AG09309 (cell line): ENCODE data around the gene SEMA3F.
A peak's percentile ranks its signal among the peaks of the same experiment; 100 is the strongest.

Experiments
- DNase-seq: peaks from one replicate; pipeline ENCODE4 v3.0.0-alpha.2; 2010; ENCODE audit warnings: low read depth
- H3K4me3 ChIP-seq: 2 replicates; pipeline ENCODE4 v1.5.1; 2011; ENCODE audit warnings: mild to moderate bottlenecking, low read depth, low read length, moderate library complexity; ENCODE audit not compliant: control insufficient read depth
- TF ChIP-seq, protein P1 (sequence below): IDR thresholded peaks from 2 replicates; pipeline ENCODE4 v1.5.1; 2011; ENCODE audit warnings: mild to moderate bottlenecking, low read depth, low read length, inconsistent platforms; ENCODE audit not compliant: insufficient read depth, control insufficient read depth; ENCODE audit errors: missing control alignments

Gene SEMA3F

DNA sequence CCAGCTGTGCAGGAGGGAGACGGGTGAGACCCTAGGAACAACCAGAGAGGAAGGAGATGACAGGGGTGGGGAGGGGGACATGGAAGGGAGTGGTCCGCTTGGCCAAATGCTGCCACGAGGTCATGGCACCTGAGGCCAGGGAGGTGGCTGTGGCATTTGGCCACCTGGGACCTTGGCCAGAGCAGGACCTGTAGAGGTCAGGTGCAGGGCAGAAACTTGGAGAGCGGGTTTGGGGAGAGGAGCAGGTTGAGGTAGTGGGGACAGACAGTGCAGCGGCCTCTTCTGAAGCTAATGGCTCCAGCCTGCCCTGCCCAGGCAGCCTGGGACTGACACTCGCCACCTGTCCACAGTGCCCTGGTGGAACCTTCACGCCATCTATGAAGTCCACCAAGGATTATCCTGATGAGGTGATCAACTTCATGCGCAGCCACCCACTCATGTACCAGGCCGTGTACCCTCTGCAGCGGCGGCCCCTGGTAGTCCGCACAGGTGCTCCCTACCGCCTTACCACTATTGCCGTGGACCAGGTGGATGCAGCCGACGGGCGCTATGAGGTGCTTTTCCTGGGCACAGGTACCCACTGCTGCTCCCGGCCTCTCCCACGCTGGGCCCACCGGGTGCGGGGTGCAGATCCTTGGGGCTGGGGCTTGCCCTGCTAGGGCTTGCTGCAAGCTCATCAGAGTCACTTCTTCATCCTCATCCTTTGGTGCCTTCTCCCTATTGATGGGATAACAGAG lies 29.3 kb downstream of the SEMA3F start:
- no peak for DNase-seq
- H3K4me3 ChIP-seq = no peak overlapping the region
- TF ChIP-seq, protein P1, sequence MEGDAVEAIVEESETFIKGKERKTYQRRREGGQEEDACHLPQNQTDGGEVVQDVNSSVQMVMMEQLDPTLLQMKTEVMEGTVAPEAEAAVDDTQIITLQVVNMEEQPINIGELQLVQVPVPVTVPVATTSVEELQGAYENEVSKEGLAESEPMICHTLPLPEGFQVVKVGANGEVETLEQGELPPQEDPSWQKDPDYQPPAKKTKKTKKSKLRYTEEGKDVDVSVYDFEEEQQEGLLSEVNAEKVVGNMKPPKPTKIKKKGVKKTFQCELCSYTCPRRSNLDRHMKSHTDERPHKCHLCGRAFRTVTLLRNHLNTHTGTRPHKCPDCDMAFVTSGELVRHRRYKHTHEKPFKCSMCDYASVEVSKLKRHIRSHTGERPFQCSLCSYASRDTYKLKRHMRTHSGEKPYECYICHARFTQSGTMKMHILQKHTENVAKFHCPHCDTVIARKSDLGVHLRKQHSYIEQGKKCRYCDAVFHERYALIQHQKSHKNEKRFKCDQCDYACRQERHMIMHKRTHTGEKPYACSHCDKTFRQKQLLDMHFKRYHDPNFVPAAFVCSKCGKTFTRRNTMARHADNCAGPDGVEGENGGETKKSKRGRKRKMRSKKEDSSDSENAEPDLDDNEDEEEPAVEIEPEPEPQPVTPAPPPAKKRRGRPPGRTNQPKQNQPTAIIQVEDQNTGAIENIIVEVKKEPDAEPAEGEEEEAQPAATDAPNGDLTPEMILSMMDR = no peak

DNA sequence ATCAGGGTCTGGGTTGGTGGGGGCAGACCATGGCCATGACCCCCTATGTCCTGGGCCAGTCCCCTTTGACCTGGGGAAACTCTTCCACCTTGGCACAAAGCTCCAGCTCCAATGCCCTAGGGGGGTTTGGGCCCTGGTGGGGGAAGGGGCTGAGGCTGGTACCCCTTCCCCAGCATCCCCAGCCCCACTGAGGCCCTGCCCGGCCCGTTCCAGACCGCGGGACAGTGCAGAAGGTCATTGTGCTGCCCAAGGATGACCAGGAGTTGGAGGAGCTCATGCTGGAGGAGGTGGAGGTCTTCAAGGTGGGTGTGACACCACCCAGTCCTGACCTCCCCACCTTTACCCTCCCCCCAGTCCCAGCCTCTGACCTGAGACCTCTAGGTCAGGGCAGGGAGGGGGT lies 30.1 kb downstream of the SEMA3F start:
- H3K4me3 ChIP-seq = no peak overlapping the region
- DNase-seq = no peak
- TF ChIP-seq, protein P1 = no peak

DNA sequence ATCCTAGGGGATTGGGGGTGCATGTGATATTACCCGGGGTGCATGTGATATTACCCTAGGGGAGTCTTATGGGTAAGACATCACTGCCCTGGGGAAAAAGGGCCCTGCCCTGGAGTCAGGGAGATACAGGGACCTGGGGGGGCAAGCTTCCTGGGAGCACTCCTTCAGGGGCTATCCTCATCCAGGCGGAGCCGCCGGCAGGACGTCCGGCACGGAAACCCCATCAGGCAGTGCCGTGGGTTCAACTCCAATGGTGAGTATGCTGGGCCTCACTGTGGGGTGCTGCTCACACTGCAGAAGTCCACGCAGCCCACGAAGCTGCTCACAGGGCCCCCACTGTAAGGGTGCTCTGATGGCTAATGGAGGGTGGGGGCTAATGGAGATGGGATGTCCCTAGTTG lies 31.0 kb downstream of the SEMA3F start:
- no peak for DNase-seq
- no peak overlapping the region for H3K4me3 ChIP-seq
- TF ChIP-seq, protein P1 = no peak

DNA sequence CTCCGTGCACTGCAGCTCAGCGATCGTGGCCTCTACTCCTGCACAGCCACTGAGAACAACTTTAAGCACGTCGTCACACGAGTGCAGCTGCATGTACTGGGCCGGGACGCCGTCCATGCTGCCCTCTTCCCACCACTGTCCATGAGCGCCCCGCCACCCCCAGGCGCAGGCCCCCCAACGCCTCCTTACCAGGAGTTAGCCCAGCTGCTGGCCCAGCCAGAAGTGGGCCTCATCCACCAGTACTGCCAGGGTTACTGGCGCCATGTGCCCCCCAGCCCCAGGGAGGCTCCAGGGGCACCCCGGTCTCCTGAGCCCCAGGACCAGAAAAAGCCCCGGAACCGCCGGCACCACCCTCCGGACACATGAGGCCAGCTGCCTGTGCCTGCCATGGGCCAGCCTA lies 32.6 kb downstream of the SEMA3F start:
- no peak for DNase-seq
- TF ChIP-seq, protein P1 = no peak
- H3K4me3 ChIP-seq = no peak overlapping the region

DNA sequence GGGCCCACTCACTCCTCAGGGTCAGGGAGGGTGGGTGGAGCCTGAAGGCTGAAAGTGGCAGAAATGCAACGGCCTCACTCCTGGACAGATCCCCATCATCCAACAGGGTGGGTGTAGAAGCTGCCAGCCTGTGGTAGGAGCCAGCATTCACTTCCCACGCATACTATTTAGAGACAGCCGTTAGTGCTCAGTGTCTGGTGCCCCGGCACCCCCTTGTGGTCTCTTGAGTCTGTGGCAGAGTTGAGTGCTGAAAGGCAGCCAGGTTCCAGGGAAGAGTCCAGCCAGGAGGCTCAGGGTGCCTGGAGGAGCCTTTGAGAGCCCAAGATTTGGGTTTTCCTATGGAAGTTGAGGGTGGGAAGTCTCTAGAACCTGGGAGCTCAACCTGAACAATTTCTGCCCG lies 34.1 kb downstream of the SEMA3F start:
- no peak overlapping the region for H3K4me3 ChIP-seq
- TF ChIP-seq, protein P1 = peak; percentile 95
- peak; percentile 55 for DNase-seq

DNA sequence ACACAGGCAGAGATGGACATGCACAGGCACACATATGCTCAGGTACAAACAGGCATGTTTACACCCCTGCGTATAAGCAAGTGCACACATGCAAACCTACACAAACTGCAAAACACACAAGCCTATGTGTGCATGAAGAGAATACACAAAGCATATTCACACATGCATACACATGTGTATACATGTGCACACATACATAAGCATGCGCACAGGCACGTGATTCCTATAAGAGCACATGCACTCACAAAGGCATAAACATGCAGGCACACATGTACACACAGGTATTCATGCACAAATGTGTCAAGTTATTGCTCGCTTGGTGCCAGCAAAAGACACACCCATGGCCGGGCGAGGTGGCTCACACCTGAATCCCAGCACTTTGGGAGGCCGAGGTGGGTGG lies 34.9 kb downstream of the SEMA3F start:
- DNase-seq = no peak
- no peak overlapping the region for H3K4me3 ChIP-seq
- TF ChIP-seq, protein P1 = no peak

DNA sequence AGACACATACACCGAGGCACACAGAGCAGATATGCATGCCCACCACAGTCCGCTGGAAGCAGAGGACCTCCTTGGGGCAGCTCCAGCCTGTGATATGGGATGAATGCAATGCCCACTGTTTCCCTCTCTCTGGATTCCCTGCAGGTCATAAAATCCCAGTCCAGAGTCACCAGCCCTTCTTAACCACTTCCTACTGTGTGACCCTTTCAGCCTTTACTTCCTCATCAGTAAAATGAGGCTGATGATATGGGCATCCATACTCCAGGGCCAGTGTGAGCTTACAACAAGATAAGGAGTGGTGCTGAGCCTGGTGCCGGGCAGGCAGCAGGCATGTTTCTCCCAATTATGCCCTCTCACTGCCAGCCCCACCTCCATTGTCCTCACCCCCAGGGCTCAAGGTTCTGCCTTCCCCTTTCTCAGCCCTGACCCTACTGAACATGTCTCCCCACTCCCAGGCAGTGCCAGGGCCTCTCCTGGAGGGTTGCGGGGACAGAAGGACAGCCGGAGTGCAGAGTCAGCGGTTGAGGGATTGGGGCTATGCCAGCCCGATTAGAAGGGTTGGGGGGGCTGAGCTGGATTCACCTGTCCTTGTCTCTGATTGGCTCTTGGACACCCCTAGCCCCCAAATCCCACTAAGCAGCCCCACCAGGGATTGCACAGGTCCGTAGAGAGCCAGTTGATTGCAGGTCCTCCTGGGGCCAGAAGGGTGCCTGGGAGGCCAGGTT lies 36.0 kb downstream of the SEMA3F start, which contains the start of gene GNAT1:
GNAT1 (plus strand) TSS at position 675 of the 725 bp plus-strand sequence. CDS start 116 bp downstream, outside the sequence.
- H3K4me3 ChIP-seq = no peak within 1 kb of the TSS

More for the DNA sequence above, 36.0 kb downstream of the SEMA3F start, which contains the start of gene GNAT1:
- TF ChIP-seq, protein P1 = no peak
- DNase-seq = no peak
